Choroid plexus epithelial cell (primary cell): ENCODE measurements around the gene LEFTY1.

Experiments
- DNase-seq: peaks from one replicate; pipeline ENCODE4 v3.0.0-alpha.2; 2010; ENCODE audit warnings: low read depth
- H3K4me3 ChIP-seq: 2 replicates; pipeline ENCODE4 v1.5.1; 2011; ENCODE audit warnings: low read depth, mild to moderate bottlenecking, control low read depth, low read length, moderate library complexity
- CTCF ChIP-seq: conservative IDR thresholded peaks from 2 replicates; pipeline ENCODE4 v1.5.1; 2011; ENCODE audit warnings: low read depth, mild to moderate bottlenecking, control low read depth, inconsistent platforms, low read length, moderate library complexity

LEFTY1 gene

GRCh38 chr1:225848030-225848955 is 40.7 kb downstream of the LEFTY1 start:
- DNase-seq: peak; percentile 35
- no peak for TF ChIP-seq CTCF
- no peak overlapping the region for H3K4me3 ChIP-seq

- TF ChIP-seq CTCF: no peak
- no peak overlapping the region for H3K4me3 ChIP-seq
- no peak for DNase-seq
Observed at GRCh38 chr1:225847610-225848009, 41.3 kb downstream of the LEFTY1 start.

- no peak for DNase-seq
- no peak overlapping the region for H3K4me3 ChIP-seq
- no peak for TF ChIP-seq CTCF
Observed at GRCh38 chr1:225846331-225847310, 42.3 kb downstream of the LEFTY1 start.

- TF ChIP-seq CTCF: peak; percentile 87
- no peak overlapping the region for H3K4me3 ChIP-seq
- DNase-seq: peak; percentile 90
Observed at GRCh38 chr1:225845571-225846259, 43.2 kb downstream of the LEFTY1 start.

- no peak for DNase-seq
- H3K4me3 ChIP-seq: no peak overlapping the region
- TF ChIP-seq CTCF: no peak
Observed at GRCh38 chr1:225845097-225845496, 43.8 kb downstream of the LEFTY1 start.

GRCh38 chr1:225844236-225845061 is 44.5 kb downstream of the LEFTY1 start:
- no peak for DNase-seq
- no peak for TF ChIP-seq CTCF
- no peak overlapping the region for H3K4me3 ChIP-seq
